ENCODE data around the gene DDX1. TPM values are rescaled to one million over a fixed set of nuclear protein-coding genes. Genes with fewer than 3 reads are reported as not detected.

DDX1 gene
- total RNA-seq, 3 donors from 2014 or later, result 57.4 to 72.6 (median 71.0) TPM

DNA sequence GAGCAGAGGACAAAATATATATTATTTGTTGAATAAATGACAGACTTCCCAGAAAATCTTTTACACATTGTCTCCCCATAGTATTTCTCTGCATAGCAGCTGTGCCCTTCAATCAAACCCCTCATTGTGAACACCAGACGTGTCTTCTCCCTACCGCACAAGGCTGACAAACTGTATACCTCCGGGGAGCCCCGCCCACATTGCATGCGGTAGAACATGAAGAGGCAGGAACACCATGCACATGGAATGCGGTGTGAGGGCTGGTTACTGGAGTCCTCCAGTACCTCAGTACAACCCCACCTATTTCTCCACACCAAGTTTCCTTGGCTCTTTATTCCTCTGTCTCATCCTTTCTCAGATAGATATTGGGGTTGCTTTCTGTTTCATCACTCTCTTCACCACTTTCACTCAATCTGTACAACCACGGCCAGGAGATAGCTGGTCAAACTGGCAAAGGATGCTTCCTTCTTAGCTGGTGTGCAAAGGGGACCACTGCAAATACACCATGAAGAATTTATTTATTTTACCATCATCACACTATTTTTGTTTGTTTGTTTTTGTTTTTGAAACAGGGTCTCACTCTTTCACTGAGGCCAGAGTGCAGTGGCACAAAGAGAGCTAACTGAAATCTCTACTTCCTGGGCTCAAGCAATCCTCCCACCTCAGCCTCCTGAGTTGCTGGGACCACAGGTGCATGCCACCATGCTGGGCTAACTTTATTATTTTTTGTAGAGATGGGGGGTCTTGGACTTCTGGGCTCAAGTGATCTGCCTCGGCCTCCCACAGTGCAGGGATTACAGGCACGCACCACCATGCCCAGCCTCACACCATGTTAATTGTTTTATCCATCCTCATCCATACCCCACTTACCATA is 28.2 kb upstream of the DDX1 start:
- no peak overlapping the region for H3K4me3 ChIP-seq
- H3K9me3 ChIP-seq, result no peaks in the 10 kb centered on the region
- TF ChIP-seq POLR2A (IDR thresholded peaks at IDR 0.05), result no peak
- TF ChIP-seq, protein P1, sequence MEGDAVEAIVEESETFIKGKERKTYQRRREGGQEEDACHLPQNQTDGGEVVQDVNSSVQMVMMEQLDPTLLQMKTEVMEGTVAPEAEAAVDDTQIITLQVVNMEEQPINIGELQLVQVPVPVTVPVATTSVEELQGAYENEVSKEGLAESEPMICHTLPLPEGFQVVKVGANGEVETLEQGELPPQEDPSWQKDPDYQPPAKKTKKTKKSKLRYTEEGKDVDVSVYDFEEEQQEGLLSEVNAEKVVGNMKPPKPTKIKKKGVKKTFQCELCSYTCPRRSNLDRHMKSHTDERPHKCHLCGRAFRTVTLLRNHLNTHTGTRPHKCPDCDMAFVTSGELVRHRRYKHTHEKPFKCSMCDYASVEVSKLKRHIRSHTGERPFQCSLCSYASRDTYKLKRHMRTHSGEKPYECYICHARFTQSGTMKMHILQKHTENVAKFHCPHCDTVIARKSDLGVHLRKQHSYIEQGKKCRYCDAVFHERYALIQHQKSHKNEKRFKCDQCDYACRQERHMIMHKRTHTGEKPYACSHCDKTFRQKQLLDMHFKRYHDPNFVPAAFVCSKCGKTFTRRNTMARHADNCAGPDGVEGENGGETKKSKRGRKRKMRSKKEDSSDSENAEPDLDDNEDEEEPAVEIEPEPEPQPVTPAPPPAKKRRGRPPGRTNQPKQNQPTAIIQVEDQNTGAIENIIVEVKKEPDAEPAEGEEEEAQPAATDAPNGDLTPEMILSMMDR (IDR thresholded peaks at IDR 0.05), result no peak
- no peak for TF ChIP-seq POLR2AphosphoS5 (IDR thresholded peaks at IDR 0.05)
- H3K27me3 ChIP-seq, result no peaks in the 10 kb centered on the region
- H3K4me1 ChIP-seq, result no peaks in the 10 kb centered on the region
- intact Hi-C loops (cut with DNase I; ENCODE audit: low total_unique reads), result no loop called here
- H3K36me3 ChIP-seq, result no peaks in the 10 kb centered on the region
- no peak for DNase-seq (ENCODE audit: low spot score in 2 of 2)
- H3K27ac ChIP-seq, result no peak overlapping the region

DNA sequence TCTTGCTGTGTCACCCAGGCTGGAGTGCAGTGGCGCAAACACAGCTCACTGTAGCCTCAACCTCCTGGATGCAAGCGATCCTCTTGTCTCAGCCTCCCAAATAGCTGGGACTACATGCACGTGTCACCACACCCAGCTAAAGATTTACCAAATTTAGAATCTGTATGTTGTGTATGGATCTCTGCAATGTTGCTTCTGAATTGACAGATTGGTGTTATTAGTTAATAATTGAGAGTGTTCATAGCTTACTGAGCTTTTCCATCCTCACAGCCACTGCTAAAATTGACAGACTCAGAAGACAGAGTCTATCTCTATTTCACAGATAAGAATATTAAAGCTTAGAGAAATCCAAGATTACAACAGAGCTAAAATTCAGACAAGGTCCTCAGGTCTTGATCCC is 26.3 kb upstream of the DDX1 start:
- H3K27ac ChIP-seq, result no peak overlapping the region
- no peak for DNase-seq (ENCODE audit: low spot score in 2 of 2)
- H3K9me3 ChIP-seq, result no peaks in the 10 kb centered on the region
- intact Hi-C loops (cut with DNase I; ENCODE audit: low total_unique reads), result no loop called here
- no peaks in the 10 kb centered on the region for H3K36me3 ChIP-seq
- TF ChIP-seq, protein P1 (IDR thresholded peaks at IDR 0.05), result no peak
- TF ChIP-seq POLR2A (IDR thresholded peaks at IDR 0.05), result no peak
- no peak for TF ChIP-seq POLR2AphosphoS5 (IDR thresholded peaks at IDR 0.05)
- H3K27me3 ChIP-seq, result no peaks in the 10 kb centered on the region
- H3K4me3 ChIP-seq, result no peak overlapping the region
- H3K4me1 ChIP-seq, result no peaks in the 10 kb centered on the region

DNA sequence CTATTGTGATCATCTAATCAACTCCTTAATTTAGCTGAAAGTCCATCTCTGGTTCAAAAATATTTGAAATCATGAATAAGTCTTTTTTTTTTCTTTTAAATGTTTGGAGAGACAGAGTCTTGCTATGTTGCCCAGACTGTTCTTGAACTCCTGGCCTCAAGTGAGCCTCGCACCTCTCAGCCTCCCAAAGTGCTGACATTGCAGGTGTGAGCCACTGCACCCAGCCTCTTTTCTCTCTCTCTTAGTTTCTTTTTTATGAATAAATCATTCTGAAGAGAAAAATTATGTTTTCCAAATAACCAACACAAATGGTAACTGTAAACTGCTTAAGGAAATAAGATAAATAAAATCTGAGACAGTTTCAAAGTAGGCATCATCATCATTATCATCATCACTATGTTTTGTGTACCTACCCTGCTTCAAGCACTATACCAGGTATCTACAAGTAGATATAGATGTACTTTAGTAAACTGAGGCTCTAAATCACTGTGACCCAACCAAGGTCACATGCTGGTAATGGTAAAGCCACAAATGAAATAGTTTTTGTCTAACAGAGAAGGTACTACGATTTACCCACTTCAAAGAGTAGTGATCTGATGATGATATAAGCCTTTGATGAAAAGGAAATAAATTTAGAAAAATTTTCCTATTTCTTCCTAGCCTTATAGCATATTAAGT is 25.5 kb upstream of the DDX1 start:
- H3K27me3 ChIP-seq, result no peaks in the 10 kb centered on the region
- H3K4me1 ChIP-seq, result no peaks in the 10 kb centered on the region
- DNase-seq (ENCODE audit: low spot score in 2 of 2), result no peak
- no peaks in the 10 kb centered on the region for H3K36me3 ChIP-seq
- H3K27ac ChIP-seq, result no peak overlapping the region
- no peak overlapping the region for H3K4me3 ChIP-seq
- TF ChIP-seq POLR2A (IDR thresholded peaks at IDR 0.05) (no peak), POLR2AphosphoS5 (IDR thresholded peaks at IDR 0.05) (no peak)
- TF ChIP-seq, protein P1 (IDR thresholded peaks at IDR 0.05), result no peak
- no peaks in the 10 kb centered on the region for H3K9me3 ChIP-seq
- intact Hi-C loops (cut with DNase I; ENCODE audit: low total_unique reads), result no loop called here

DNA sequence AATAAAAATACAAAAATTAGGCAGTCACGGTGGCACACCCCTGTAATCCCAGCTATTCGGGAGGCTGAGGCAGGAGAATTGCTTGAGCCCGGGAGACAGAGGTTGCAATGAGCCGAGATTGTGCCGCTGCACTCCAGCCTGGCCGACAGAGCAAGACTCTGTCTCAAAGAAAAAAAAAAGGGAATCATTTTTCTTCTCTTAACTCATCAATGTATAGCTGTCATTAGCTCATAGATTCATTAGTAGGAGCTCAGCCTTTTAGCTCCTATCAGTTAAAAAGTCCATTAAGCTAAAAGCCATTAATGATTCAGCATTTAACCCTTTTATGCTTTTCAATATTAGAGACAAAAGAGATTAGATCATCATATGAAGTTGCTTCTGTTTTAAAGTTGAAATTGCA is 24.8 kb upstream of the DDX1 start:
- H3K27ac ChIP-seq, result no peak overlapping the region
- TF ChIP-seq, protein P1 (IDR thresholded peaks at IDR 0.05), result no peak
- TF ChIP-seq POLR2AphosphoS5 (IDR thresholded peaks at IDR 0.05) (no peak), POLR2A (IDR thresholded peaks at IDR 0.05) (no peak)
- H3K36me3 ChIP-seq, result no peaks in the 10 kb centered on the region
- H3K27me3 ChIP-seq, result no peaks in the 10 kb centered on the region
- no peaks in the 10 kb centered on the region for H3K4me1 ChIP-seq
- no peak overlapping the region for H3K4me3 ChIP-seq
- intact Hi-C loops (cut with DNase I; ENCODE audit: low total_unique reads), result no loop called here
- DNase-seq (ENCODE audit: low spot score in 2 of 2), result no peak
- no peaks in the 10 kb centered on the region for H3K9me3 ChIP-seq

DNA sequence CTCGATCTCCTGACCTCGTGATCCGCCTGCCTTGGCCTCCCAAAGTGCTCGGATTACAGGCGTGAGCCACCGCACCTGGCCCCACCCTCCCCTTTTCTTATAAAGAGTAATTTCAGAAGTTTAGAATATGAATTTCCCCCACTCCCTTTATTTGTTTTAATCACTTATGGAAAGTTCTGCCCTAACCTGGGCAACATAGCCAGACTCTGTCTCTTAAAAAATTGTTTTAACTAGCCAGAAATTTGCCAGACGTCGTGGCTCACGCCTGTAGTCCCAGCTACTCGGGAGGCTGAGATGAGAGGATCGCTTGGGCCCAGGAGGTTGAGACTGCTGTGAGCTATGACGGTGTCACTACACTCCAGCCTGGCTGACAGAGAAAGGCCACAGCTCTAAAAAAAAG is 22.8 kb upstream of the DDX1 start:
- Histone ChIP-seq H3K4me1 (no peaks in the 10 kb centered on the region), H3K27ac (no peak overlapping the region), H3K36me3 (no peaks in the 10 kb centered on the region), H3K4me3 (no peak overlapping the region), H3K27me3 (no peaks in the 10 kb centered on the region), H3K9me3 (no peaks in the 10 kb centered on the region)
- intact Hi-C loops (cut with DNase I; ENCODE audit: low total_unique reads), result no loop called here
- DNase-seq (ENCODE audit: low spot score in 2 of 2), result no peak
- no peak for TF ChIP-seq POLR2A (IDR thresholded peaks at IDR 0.05)
- TF ChIP-seq, protein P1 (IDR thresholded peaks at IDR 0.05), result no peak
- TF ChIP-seq POLR2AphosphoS5 (IDR thresholded peaks at IDR 0.05), result no peak

Measured in breast epithelium (tissue), 4 donors.